Measurements from ENCODE around the gene SIM2. TPM values are rescaled to one million over a fixed set of nuclear protein-coding genes. Genes with fewer than 3 reads are reported as not detected.

Gene SIM2
- polyA plus RNA-seq, 4 donors, result 0.04 to 0.28 TPM; not detected in 2

- Histone ChIP-seq H3K27ac (ENCODE audit: low read depth in 1 of 3, low read length in 2 of 3) (no peak overlapping the region), H3K36me3 (ENCODE audit: control insufficient read depth in 3 of 3, insufficient read depth in 2 of 3, low read depth in 1 of 3, low read length in 3 of 3) (peaks cover 0 to 18% (median 0%) of the 10 kb centered on the region in 3 donors), H3K4me3 (ENCODE audit: low read depth in 1 of 3, low read length in 3 of 3) (no peak overlapping the region), H3K4me1 (ENCODE audit: control insufficient read depth in 3 of 3, insufficient read depth in 2 of 3, low read depth in 1 of 3, low read length in 2 of 3) (no peaks in the 10 kb centered on the region), H3K27me3 (ENCODE audit: control insufficient read depth in 3 of 3, insufficient read depth in 3 of 3, low read length in 3 of 3) (no peaks in the 10 kb centered on the region), H3K9me3 (ENCODE audit: control insufficient read depth in 2 of 2, insufficient read depth in 1 of 2, low read depth in 1 of 2, low read length in 1 of 2) (no peaks in the 10 kb centered on the region)
- 80 to 85% (median 83%) methylated on average over 12 of the region's 12 CpGs for WGBS, 3 donors
- no peak for FAIRE-seq
- no peak for DNase-seq
These were observed 60.6 kb downstream of the SIM2 start for GRCh38 chr21:36759348-36760083.

- H3K36me3 ChIP-seq (ENCODE audit: control insufficient read depth in 3 of 3, insufficient read depth in 2 of 3, low read depth in 1 of 3, low read length in 3 of 3), result peaks cover 0 to 20% (median 0%) of the 10 kb centered on the region in 3 donors
These were observed 62.8 kb downstream of the SIM2 start for GRCh38 chr21:36761685-36762084.

GRCh38 chr21:36762642-36763041 lies 63.7 kb downstream of the SIM2 start:
- Histone ChIP-seq H3K27ac (ENCODE audit: low read depth in 1 of 3, low read length in 2 of 3) (no peak overlapping the region), H3K27me3 (ENCODE audit: control insufficient read depth in 3 of 3, insufficient read depth in 3 of 3, low read length in 3 of 3) (no peaks in the 10 kb centered on the region)
- FAIRE-seq, result no peak

More at GRCh38 chr21:36761685-36762084, 62.8 kb downstream of the SIM2 start:
- DNase-seq (no peak), FAIRE-seq (no peak)
- Histone ChIP-seq H3K27ac (ENCODE audit: low read depth in 1 of 3, low read length in 2 of 3) (no peak overlapping the region), H3K27me3 (ENCODE audit: control insufficient read depth in 3 of 3, insufficient read depth in 3 of 3, low read length in 3 of 3) (no peaks in the 10 kb centered on the region), H3K4me3 (ENCODE audit: low read depth in 1 of 3, low read length in 3 of 3) (no peak overlapping the region), H3K4me1 (ENCODE audit: control insufficient read depth in 3 of 3, insufficient read depth in 2 of 3, low read depth in 1 of 3, low read length in 2 of 3) (no peaks in the 10 kb centered on the region), H3K9me3 (ENCODE audit: control insufficient read depth in 2 of 2, insufficient read depth in 1 of 2, low read depth in 1 of 2, low read length in 1 of 2) (no peaks in the 10 kb centered on the region)
- 90 to 93% (median 93%) methylated on average over 11 of the region's 11 CpGs for WGBS, 3 donors

GRCh38 chr21:36763305-36763704 lies 64.4 kb downstream of the SIM2 start:
- 88 to 99% (median 93%) methylated on average over 6 of the region's 6 CpGs for WGBS, 3 donors
- peaks cover 0 to 19% (median 0%) of the 10 kb centered on the region in 3 donors for H3K36me3 ChIP-seq (ENCODE audit: control insufficient read depth in 3 of 3, insufficient read depth in 2 of 3, low read depth in 1 of 3, low read length in 3 of 3)
- H3K9me3 ChIP-seq (ENCODE audit: control insufficient read depth in 2 of 2, insufficient read depth in 1 of 2, low read depth in 1 of 2, low read length in 1 of 2), result no peaks in the 10 kb centered on the region
- no peak for FAIRE-seq
- no peak for DNase-seq
- H3K4me3 ChIP-seq (ENCODE audit: low read depth in 1 of 3, low read length in 3 of 3), result no peak overlapping the region
- no peaks in the 10 kb centered on the region for H3K27me3 ChIP-seq (ENCODE audit: control insufficient read depth in 3 of 3, insufficient read depth in 3 of 3, low read length in 3 of 3)
- no peaks in the 10 kb centered on the region for H3K4me1 ChIP-seq (ENCODE audit: control insufficient read depth in 3 of 3, insufficient read depth in 2 of 3, low read depth in 1 of 3, low read length in 2 of 3)
- no peak overlapping the region for H3K27ac ChIP-seq (ENCODE audit: low read depth in 1 of 3, low read length in 2 of 3)

More at GRCh38 chr21:36762642-36763041, 63.7 kb downstream of the SIM2 start:
- H3K9me3 ChIP-seq (ENCODE audit: control insufficient read depth in 2 of 2, insufficient read depth in 1 of 2, low read depth in 1 of 2, low read length in 1 of 2), result no peaks in the 10 kb centered on the region
- H3K4me3 ChIP-seq (ENCODE audit: low read depth in 1 of 3, low read length in 3 of 3), result no peak overlapping the region
- WGBS, 3 donors, result 90 to 96% (median 94%) methylated on average over 9 of the region's 9 CpGs
- H3K36me3 ChIP-seq (ENCODE audit: control insufficient read depth in 3 of 3, insufficient read depth in 2 of 3, low read depth in 1 of 3, low read length in 3 of 3), result peaks cover 0 to 20% (median 0%) of the 10 kb centered on the region in 3 donors
- H3K4me1 ChIP-seq (ENCODE audit: control insufficient read depth in 3 of 3, insufficient read depth in 2 of 3, low read depth in 1 of 3, low read length in 2 of 3), result no peaks in the 10 kb centered on the region
- DNase-seq, result no peak

GRCh38 chr21:36765229-36765628 lies 66.3 kb downstream of the SIM2 start:
- peaks cover 0 to 13% (median 0%) of the 10 kb centered on the region in 3 donors for H3K36me3 ChIP-seq (ENCODE audit: control insufficient read depth in 3 of 3, insufficient read depth in 2 of 3, low read depth in 1 of 3, low read length in 3 of 3)
- H3K9me3 ChIP-seq (ENCODE audit: control insufficient read depth in 2 of 2, insufficient read depth in 1 of 2, low read depth in 1 of 2, low read length in 1 of 2), result no peaks in the 10 kb centered on the region
- H3K4me3 ChIP-seq (ENCODE audit: low read depth in 1 of 3, low read length in 3 of 3), result no peak overlapping the region
- DNase-seq (no peak), FAIRE-seq (no peak)
- no peaks in the 10 kb centered on the region for H3K27me3 ChIP-seq (ENCODE audit: control insufficient read depth in 3 of 3, insufficient read depth in 3 of 3, low read length in 3 of 3)
- WGBS, 3 donors, result 89 to 93% (median 91%) methylated on average over 4 of the region's 4 CpGs
- H3K27ac ChIP-seq (ENCODE audit: low read depth in 1 of 3, low read length in 2 of 3), result no peak overlapping the region
- peaks cover 0 to 2% (median 0%) of the 10 kb centered on the region in 3 donors for H3K4me1 ChIP-seq (ENCODE audit: control insufficient read depth in 3 of 3, insufficient read depth in 2 of 3, low read depth in 1 of 3, low read length in 2 of 3)

GRCh38 chr21:36766511-36766910 lies 67.6 kb downstream of the SIM2 start:
- FAIRE-seq (no peak), DNase-seq (no peak)
- Histone ChIP-seq H3K9me3 (ENCODE audit: control insufficient read depth in 2 of 2, insufficient read depth in 1 of 2, low read depth in 1 of 2, low read length in 1 of 2) (no peaks in the 10 kb centered on the region), H3K27me3 (ENCODE audit: control insufficient read depth in 3 of 3, insufficient read depth in 3 of 3, low read length in 3 of 3) (no peaks in the 10 kb centered on the region), H3K36me3 (ENCODE audit: control insufficient read depth in 3 of 3, insufficient read depth in 2 of 3, low read depth in 1 of 3, low read length in 3 of 3) (peaks cover 0 to 11% (median 0%) of the 10 kb centered on the region in 3 donors), H3K27ac (ENCODE audit: low read depth in 1 of 3, low read length in 2 of 3) (no peak overlapping the region), H3K4me3 (ENCODE audit: low read depth in 1 of 3, low read length in 3 of 3) (no peak overlapping the region), H3K4me1 (ENCODE audit: control insufficient read depth in 3 of 3, insufficient read depth in 2 of 3, low read depth in 1 of 3, low read length in 2 of 3) (peaks cover 0 to 2% (median 0%) of the 10 kb centered on the region in 3 donors)
- WGBS, 3 donors, result 92 to 98% (median 92%) methylated on average over 6 of the region's 6 CpGs

- 32 to 96% (median 85%) methylated on average over 11 of the region's 11 CpGs for WGBS, 3 donors
- Histone ChIP-seq H3K27me3 (ENCODE audit: control insufficient read depth in 3 of 3, insufficient read depth in 3 of 3, low read length in 3 of 3) (no peaks in the 10 kb centered on the region), H3K36me3 (ENCODE audit: control insufficient read depth in 3 of 3, insufficient read depth in 2 of 3, low read depth in 1 of 3, low read length in 3 of 3) (peaks cover 0 to 9% (median 0%) of the 10 kb centered on the region in 3 donors), H3K27ac (ENCODE audit: low read depth in 1 of 3, low read length in 2 of 3) (no peak overlapping the region), H3K4me1 (ENCODE audit: control insufficient read depth in 3 of 3, insufficient read depth in 2 of 3, low read depth in 1 of 3, low read length in 2 of 3) (peaks cover 0 to 2% (median 0%) of the 10 kb centered on the region in 3 donors), H3K4me3 (ENCODE audit: low read depth in 1 of 3, low read length in 3 of 3) (no peak overlapping the region), H3K9me3 (ENCODE audit: control insufficient read depth in 2 of 2, insufficient read depth in 1 of 2, low read depth in 1 of 2, low read length in 1 of 2) (no peaks in the 10 kb centered on the region)
- DNase-seq (peak in 1 of 2 donors; percentile 36), FAIRE-seq (no peak)
These were observed 68.2 kb downstream of the SIM2 start for GRCh38 chr21:36767096-36767495.

- Histone ChIP-seq H3K4me3 (ENCODE audit: low read depth in 1 of 3, low read length in 3 of 3) (no peak overlapping the region), H3K27me3 (ENCODE audit: control insufficient read depth in 3 of 3, insufficient read depth in 3 of 3, low read length in 3 of 3) (no peaks in the 10 kb centered on the region), H3K27ac (ENCODE audit: low read depth in 1 of 3, low read length in 2 of 3) (no peak overlapping the region), H3K9me3 (ENCODE audit: control insufficient read depth in 2 of 2, insufficient read depth in 1 of 2, low read depth in 1 of 2, low read length in 1 of 2) (no peaks in the 10 kb centered on the region), H3K36me3 (ENCODE audit: control insufficient read depth in 3 of 3, insufficient read depth in 2 of 3, low read depth in 1 of 3, low read length in 3 of 3) (peaks cover 0 to 7% (median 0%) of the 10 kb centered on the region in 3 donors), H3K4me1 (ENCODE audit: control insufficient read depth in 3 of 3, insufficient read depth in 2 of 3, low read depth in 1 of 3, low read length in 2 of 3) (peaks cover 0 to 2% (median 0%) of the 10 kb centered on the region in 3 donors)
- 91 to 96% (median 93%) methylated on average over 13 of the region's 13 CpGs for WGBS, 3 donors
- no peak for FAIRE-seq
- no peak for DNase-seq
These were observed 69.6 kb downstream of the SIM2 start for GRCh38 chr21:36768496-36768895.
